Inflammatory macrophage (primary cell): Measurements from ENCODE around the gene ENTPD3.
A peak's percentile ranks its signal among the peaks of the same experiment; 100 is the strongest.
"Not testable (repeated sequence)": the region's sequence is repeated elsewhere in the genome, so short reads cannot be mapped to it uniquely, and the experiment has no call there.

ENCODE experiments used
- DNase-seq, 2 donors: peaks; one replicate each; pipeline ENCODE4 v3.0.0-alpha.2; 2020 to 2022

The ENTPD3 gene

DNA sequence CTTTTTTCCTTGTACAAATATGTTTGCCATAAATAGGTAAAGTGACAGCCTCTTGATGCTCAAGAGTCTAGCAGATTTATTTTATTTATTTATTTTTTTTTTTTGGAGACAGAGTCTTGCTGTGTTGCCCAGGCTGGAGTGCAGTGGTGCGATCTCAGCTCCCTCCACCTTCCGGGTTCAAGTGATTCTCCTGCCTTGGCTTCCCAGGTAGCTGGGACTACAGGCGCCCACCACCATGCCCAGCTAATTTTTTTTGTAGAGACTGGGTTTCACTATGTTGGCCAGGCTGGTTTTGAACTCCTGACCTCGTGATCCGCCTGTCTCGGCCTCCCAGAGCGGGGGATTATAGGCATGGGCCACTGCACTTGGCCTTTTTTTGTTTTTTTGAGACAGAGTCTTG lies 75.9 kb downstream of the ENTPD3 start:
- not testable (repeated sequence) for DNase-seq

DNA sequence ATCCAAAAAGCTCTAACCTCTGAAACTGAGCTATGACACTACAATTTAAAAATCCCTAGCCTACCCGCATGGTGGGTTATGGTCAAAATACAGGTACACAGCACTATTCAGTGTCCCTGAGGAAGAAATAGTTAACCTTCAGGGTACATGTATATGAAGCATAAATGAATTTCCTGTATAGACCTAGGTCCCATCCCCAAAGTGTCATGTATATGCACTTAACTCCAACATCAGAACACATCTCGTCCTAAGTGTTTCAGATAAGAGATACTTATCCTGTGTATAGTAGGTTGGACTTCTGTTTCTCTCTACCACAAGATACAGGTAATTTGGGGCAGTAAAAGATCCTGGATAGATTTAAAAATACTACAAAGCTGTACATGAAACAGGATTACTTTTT lies 76.6 kb downstream of the ENTPD3 start:
- no peak for DNase-seq

DNA sequence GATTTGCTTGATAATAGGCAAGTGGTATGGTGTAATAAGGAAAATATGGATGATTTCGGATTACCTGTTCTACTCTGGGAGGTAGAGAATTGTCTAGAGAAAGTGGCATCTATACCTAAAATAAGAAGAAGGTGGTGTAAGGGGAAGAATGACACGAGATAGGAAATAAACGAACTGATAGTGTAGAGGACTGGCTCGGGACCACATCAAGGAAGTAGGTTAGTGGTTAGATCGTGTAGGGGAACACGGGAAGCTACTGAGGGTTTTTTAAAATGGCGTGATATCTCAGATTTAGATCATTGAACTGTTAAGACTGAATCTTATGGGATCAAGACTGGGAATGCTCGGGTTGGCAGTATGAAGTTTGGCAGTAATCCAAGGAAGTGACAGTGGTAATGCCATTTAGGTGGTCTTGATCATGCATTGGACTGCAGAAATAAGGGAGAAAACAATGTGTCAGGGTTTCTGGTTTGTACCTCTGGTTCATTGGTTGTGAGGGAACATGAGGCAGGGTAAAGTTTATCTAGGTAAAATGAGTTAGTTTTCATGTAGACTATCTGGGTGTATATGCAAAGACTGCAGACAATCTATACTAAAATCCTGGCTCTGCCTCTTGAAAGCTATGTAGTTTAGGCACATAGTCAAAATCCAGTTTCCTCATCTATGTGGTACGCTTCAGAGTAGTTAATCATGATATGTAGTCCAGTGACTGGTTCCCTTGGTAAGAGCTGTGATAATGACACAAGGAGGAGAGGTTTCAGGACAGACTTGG lies 77.5 kb downstream of the ENTPD3 start:
- DNase-seq, result no peak

DNA sequence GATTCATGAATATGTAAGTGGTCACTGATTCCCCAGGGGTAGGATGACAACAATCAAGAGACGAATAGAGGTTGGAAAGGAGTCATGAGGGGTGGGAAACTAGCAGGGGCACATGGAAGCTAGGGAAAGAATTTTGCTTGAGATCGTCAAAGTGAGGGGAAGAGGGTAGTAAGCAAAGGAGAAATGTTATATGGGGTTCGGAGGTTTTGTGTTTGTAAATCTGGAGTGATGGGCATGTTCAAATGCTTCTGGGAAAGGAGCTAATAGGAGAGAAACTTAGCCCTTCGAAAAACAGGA lies 78.1 kb downstream of the ENTPD3 start:
- DNase-seq, result no peak

DNA sequence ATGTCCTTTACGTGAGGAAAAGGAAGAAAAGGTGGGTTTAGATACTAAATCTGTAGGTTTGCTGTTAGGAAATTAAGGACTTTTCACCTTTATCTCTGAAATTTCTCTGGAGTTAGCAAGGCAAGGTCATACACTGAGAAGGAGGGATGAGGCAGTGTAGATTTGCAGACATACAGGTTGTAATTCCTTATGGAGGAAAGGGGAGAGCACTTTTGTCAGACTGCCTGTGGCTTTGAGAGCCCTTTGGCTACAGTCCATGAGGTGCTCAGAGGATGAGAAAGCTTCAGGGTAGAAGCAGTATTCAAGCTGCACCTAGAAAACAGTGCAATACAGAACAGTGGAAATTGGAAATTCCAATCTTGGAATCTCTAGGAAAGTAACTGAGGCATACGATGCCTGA lies 78.5 kb downstream of the ENTPD3 start:
- DNase-seq, result no peak

DNA sequence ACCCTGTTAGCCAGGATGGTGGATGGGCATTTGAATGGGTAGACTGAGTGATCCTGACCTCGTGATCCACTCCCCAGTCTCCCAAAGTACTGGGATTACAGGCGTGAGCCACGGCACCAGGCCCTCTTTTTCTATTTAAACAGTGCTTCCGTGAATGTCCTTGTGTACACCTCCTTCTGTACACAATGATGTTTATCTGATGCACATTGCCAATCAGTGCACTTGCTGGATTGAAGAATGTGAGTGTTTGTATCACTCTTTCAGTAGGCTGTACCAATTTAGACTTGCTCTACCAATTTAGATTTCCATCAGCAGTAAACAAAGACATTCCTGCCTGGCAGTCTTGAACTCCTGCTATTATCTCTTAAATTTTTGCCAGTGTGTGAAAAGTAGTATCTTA lies 81.0 kb downstream of the ENTPD3 start:
- DNase-seq, result no peak

DNA sequence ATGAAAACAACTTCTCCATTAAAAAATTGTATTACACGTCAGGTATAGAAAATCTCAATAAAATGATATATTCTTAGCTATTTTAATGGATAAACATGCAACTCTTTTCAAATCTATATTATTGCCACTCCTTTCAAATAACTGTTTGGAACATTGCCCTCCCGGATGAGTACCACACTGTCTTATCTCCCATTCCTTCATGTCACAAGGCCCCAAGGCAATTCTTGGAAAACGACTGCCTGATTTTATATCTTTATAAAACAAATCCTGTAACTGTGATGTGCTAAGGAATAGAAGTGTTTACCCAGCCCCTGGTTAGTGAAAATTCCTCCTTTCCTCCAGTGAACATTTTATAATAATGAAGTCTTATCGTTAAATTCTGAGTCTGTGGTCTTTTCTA lies 83.7 kb downstream of the ENTPD3 start:
- no peak for DNase-seq

DNA sequence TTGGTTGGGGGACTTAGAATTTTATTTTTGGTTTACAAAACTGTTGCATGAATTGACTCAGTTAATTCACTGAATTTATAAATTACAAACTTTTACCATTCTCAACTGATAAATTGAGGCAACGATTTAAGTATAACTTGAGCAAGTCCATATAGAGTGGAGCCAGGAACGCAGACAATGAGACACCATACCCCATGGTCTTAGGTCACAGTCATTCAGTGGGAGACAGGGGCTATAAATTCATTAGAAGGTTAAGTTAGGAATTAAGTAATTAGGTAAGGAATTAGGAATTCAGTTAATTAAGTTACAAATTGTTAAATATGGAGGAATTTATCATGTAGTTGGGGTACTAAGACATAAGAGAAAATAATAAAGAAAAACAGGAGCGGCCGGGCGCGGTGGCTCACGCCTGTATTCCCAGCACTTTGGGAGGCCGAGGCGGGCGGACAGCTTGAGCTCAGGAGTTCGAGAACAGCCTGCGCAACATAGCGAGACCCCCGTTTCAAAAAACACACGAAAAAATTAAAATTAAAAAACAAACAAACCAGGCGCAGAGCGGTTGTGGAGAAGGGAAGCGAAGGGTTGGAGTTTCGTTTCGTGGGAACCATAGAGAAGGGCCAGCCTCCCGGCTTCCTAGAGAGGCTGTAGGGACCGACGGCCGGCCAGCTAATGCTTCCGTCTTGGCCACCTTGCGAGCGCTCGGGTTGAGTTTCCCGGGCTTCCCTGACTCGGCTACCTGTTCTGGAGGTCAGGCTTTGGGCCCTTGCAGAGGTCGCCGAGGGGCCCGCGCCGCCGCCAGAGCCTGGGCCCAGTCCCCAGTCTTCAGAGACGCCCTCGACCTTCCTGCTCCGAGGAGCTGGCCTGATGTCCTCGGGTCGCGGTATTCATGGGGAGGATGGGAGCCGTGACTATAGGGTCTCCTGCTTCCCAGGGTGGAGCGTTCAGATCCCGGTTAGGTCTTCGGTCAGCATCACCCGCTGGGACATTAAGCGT lies 89.8 kb downstream of the ENTPD3 start, which contains the start of gene ZNF619:
TSS of gene ZNF619 (plus strand) at position 645 of the 993 bp plus-strand sequence. CDS start 858 bp downstream, outside the sequence.
- peak; percentile 74 to 80 for DNase-seq

DNA sequence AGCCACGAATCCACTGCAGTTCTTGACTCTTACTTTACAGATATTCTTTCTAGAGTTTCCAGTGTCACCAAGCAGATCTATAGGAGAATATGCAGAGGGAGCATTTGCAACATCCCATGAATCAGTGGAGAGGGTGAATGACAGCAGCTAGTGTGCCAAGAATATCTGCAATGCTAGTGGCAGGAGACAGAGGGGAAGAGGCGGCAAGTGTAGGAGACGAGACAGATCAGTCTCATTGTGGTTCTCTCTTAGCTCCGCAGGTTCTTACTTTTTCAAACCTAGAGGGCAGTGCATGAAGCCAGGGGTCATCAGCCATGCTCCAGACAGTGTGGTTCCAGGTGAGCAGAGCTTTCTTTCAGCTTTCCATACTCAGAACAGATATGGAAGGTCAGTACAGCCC lies 90.7 kb downstream of the ENTPD3 start:
- peak; percentile 59 to 74 for DNase-seq
